ENCODE measurements around the gene PCYT1B. TPM values are rescaled to one million over a fixed set of nuclear protein-coding genes. Genes with fewer than 3 reads are reported as not detected.
"Not testable (repeated sequence)": the region's sequence is repeated elsewhere in the genome, so short reads cannot be mapped to it uniquely, and the experiment has no call there.

The PCYT1B gene
- total RNA-seq, 2 experiments from 2014 or later = 0.11 to 0.13 TPM

DNA sequence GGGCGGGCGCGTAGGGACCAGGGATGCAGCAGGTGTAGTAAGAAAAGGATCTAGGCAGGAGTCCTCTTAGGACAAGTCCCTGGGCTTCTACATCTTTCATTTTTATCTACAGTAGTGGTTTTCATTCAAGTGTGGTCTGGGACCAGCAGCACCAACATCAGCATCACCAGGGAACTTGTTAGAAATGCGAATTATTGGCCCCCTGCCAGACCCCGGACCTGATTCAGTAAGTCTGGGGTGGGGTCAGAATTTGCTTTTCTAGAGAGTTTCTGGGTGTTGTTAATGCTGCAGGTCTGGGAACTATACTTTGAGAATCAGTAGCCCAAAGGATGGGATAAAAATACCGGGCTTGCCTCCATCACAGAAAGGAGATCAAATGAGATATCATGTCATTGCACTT, 1.3 kb upstream of the PCYT1B start:
- POLR2A ChIA-PET = no interaction called here
- CTCF ChIA-PET = no interaction called here

DNA sequence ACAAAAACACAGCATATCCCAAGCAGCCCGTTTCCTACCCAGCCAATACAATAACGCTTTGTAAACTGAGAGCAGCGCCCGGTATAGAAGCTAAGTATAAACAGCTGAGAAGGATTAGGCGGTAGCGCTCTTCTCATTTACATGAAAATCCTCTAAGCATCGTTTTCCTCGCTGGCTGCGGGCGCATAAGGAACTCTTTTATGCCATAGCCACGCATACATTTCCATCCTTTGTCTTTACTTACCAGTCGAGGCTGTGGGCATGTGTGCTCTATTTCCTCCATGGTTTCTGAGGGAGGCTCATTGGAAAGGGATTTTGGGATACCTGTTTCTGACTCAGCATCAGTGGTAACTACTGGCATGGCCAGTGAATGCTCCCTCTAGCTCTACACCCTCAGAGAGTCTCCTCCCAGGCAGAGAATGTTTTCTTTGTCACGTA, 383 bp downstream of the PCYT1B start:
- CTCF ChIA-PET = no interaction called here
- POLR2A ChIA-PET = no interaction called here

GRCh38 chrX:24646006-24646405, 1.1 kb downstream of the PCYT1B start:
- POLR2A ChIA-PET = no interaction called here

DNA sequence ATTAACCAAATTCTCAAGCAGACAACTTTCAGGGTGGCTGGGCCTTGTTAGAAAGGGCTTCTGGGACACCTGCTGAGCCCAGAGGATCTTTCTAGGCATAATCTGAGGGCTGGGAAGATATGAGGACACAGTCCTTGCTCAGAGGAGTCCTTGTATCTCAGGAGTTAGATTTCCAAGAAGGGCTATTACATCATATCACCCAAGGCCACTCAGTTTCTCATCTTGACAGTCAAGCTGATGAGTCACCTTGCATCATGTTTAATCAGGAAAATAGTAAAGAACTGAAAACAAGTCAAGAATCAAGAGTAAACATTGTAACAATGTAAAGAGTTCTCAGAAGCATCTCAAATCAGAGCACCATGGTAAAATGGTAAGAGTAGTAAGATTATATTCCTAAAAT, 4.0 kb downstream of the PCYT1B start:
- POLR2A ChIA-PET = no interaction called here
- CTCF ChIA-PET = no interaction called here

More at GRCh38 chrX:24646006-24646405, 1.1 kb downstream of the PCYT1B start:
- CTCF ChIA-PET = no interaction called here

DNA sequence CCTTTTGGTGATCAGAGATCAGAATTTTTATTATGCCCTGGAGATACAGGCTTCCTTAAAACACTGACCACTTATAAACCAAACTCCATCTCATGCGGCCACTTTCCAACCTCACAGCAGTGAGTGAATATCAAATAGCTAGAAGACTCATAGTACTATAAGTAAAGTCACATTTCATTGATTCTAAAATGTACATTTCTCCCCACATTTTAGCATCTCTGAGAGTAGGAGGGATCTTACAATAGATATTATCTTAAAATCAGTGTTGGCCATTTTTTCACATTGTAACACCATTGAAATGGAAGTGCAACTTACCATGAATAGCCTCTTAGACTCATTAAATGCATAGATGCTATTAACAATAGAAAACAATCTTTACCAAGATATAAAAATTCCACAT, 17.4 kb downstream of the PCYT1B start:
- ChIA-PET POLR2A (no interaction called here), CTCF (no interaction called here)

GRCh38 chrX:24619647-24620046, 27.5 kb downstream of the PCYT1B start:
- POLR2A ChIA-PET = no interaction called here
- CTCF ChIA-PET = no interaction called here

GRCh38 chrX:24610516-24610915, 36.6 kb downstream of the PCYT1B start:
- CTCF ChIA-PET = no interaction called here

DNA sequence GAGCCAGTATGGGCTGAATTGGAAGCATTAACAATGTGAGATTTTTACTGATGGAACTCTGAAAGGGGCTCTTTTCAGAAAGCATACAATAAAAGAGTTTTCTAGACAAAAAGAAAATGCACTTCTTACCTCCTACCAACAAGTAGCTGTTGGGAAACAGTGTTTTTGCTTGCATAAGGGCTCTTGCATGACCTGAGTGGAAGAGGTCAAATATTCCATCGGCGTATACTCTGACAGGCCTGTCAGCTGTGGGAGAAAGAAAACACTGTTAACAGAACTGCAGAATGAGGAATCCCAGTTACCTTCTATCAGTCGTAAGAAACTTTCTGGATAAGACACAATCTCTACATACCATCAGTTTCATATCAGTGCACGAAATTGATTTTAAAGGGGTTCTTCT, 39.5 kb downstream of the PCYT1B start:
- CTCF ChIA-PET = no interaction called here

More at GRCh38 chrX:24610516-24610915, 36.6 kb downstream of the PCYT1B start:
- POLR2A ChIA-PET = no interaction called here

GRCh38 chrX:24605941-24606340, 41.2 kb downstream of the PCYT1B start:
- CTCF ChIA-PET, POLR2A ChIA-PET: not testable (repeated sequence)

More for the DNA sequence above, 39.5 kb downstream of the PCYT1B start:
- POLR2A ChIA-PET = no interaction called here

DNA sequence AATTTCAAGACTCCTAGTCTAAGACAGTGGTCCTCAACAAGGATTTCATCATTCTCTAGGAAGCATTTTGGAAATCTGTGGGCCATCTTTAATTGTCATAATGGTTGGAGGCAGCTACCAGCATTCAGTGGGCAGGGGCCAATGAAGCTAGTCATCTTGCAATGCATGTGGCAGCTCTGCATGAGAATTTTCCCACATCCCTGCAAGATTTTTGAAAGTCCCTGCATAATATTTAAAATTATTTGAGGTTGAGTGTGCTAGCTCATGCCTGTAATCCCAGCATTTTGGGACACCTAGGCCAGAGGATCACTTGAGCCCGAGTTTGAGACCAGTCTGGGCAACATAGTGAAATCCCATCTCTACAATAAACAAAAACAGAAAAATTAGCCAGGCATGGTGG, 44.0 kb downstream of the PCYT1B start:
- POLR2A ChIA-PET = no interaction called here
- CTCF ChIA-PET = no interaction called here

- ChIA-PET CTCF (no interaction called here), POLR2A (no interaction called here)
Observed at GRCh38 chrX:24601858-24602257, 45.3 kb downstream of the PCYT1B start.

DNA sequence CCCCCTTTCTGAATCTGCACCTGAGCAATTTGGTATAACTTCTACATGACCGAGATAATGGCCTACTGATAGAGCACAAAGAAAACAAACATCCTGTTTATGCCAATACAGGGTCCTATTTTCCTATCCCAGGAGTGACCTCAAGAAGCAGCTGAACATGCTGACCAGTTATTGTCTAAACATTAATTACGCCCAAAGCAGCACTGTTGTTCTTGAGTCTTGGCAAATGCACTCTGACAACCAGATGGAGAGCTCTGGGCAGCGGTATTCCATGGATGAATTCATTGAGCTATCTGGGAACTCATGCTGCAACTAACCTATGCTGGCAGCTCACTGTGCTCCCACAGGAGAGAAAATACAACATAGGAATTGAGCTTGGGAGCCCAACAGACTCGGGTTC, 52.6 kb downstream of the PCYT1B start:
- CTCF ChIA-PET = no interaction called here
- POLR2A ChIA-PET = no interaction called here

DNA sequence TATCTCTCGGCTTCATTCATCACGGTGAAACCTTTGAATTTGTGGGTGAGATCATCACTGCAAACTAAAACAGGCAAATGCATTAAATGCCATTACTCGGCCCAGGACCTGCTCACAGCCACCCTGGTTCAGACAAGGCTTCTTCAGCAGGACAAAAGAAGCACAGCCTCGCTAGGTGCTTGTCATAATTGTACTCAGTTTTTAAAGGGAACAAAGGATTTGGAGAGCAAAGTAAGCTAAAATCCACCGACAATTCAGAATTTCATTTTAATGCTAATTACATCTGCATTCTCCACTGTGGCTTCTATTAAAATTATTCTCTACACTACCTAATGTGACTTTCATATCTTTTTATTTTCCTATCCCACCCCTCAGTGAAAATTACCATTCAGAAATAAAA, 57.0 kb downstream of the PCYT1B start:
- ChIA-PET CTCF (no interaction called here), POLR2A (no interaction called here)

DNA sequence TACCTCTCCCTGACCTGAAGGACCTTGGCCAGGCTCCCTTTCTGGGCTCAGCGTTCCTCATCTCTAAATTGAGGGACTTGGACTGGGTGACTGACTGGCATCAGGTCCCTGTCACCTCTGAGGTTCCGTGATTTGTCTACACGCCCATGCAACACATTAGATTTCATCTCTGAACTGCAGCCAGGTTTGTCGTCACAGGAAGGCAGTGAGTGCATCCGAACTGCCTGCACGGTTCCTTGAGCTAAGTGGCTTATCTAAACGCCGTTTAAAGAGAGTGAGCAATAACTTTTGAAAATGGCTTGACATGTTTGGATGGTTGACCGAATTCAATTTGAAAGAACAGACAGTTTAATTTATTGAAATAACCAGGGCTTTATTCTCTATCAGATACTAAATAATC, 70.1 kb downstream of the PCYT1B start:
- ChIA-PET CTCF (no interaction called here), POLR2A (no interaction called here)

DNA sequence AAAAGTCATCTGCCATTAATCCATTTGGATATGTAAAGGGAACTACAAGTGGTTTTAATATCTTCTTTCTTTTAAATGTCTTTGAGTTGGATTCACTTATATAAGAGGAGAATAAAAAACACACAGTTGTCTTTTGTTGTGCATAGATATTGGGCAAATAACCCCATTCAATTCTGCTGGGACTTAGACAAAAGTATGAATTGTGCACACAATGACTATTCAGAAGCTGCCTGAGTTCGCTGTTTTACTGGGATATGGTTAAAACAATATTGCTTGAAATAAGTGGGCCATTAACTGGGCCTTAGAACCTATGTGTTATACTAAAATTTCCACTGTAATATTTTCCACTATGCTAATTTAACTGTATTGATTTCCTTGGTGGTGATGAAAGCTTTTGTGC, 71.7 kb downstream of the PCYT1B start:
- CTCF ChIA-PET = no interaction called here
- POLR2A ChIA-PET = no interaction called here

GRCh38 chrX:24574743-24575142, 72.4 kb downstream of the PCYT1B start:
- ChIA-PET POLR2A (no interaction called here), CTCF (no interaction called here)

DNA sequence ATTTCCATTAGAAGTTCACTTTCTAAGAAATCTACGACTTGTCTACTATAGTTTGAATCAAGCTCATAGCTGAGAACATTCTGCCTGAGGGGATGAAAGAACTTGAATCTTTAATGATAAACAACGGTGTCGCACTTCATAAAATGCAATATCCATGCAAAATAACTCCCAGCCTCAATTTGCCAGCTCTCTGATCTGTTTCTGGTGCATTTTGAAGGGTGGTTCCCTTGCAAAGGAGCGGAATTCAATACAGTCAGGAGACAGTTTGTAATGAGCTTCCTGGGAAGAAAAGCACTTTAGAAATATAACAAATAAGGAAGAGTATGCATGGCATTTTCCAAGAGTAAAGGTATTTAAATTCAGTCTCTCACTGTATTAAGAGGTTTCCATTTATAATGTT, 80.0 kb downstream of the PCYT1B start:
- ChIA-PET CTCF (no interaction called here), POLR2A (no interaction called here)

DNA sequence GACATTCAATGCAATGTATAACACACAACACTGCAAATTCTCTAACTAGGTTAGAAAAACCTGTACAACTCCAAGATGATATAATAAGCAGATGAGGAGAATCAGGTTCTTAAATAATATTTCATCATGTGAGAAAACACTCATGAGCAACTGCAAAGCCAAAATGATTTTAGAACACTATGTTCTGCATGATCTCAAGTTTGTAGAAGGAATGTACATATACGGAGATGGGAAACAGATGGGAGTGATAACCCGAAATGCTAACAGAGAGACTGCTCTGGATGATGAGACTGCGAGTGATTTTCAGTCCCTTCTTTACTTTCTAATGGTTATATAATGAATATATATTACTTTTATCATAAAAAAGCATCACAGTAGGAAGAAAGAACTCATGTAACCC, 80.9 kb downstream of the PCYT1B start:
- ChIA-PET POLR2A (no interaction called here), CTCF (no interaction called here)

DNA sequence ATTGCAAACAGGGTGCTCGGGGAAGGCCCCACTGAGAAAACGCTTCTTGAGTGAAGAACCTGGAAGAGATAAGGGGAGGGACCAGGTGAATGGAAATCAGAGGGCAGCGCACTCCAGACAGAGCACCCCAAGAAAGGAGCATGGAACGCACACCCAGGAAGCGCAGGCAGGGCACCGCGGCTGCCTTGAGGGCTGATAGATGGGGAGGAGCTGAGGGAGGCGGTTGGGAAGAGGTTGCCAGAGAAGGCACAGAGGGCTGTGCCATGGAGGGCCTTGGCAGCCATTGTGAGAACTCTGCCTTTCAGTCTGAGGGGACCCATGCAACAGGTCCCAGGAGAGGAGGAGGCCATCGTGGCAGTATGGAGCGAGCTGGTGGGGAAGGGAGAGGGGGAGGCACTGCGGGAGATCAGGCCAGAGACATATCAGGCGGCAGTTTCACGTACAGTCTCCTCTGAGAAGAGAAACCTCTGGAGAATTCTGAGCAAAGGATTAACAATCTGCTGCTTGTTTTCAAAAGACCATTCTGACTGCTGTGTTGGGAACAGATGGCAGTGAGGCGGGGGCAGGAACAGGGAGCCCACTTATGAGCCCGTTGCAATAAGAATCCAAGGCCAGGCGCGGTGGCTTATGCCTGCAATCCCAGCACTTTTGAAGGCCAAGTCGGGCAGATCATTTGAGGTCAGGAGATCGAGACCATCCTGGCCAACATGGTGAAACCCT, 83.7 kb downstream of the PCYT1B start:
- ChIA-PET CTCF (no interaction called here), POLR2A (no interaction called here)

GRCh38 chrX:24561121-24561520, 86.0 kb downstream of the PCYT1B start:
- ChIA-PET POLR2A (no interaction called here), CTCF (interaction anchor here (1.2 to 1.4 kb wide), 3 partner anchors 164 to 190 kb away, joined by 3 to 6 read pairs (median 3); no protein-coding TSS in a partner anchor)

GRCh38 chrX:24553011-24553410, 94.1 kb downstream of the PCYT1B start:
- ChIA-PET POLR2A (no interaction called here), CTCF (no interaction called here)

- POLR2A ChIA-PET = no interaction called here
Observed at GRCh38 chrX:24550166-24550565, 97.0 kb downstream of the PCYT1B start.

More at GRCh38 chrX:24550166-24550565, 97.0 kb downstream of the PCYT1B start:
- CTCF ChIA-PET = interaction anchor here (0.9 kb wide), 1 partner anchor 17 kb away, joined by 3 read pairs; no protein-coding TSS in a partner anchor
